OCI-LY7 (cell line): ENCODE data around the gene BBS9.

Source experiments
- CTCF ChIP-seq: fragments of 200-600 bp; sonication (generic); conservative IDR thresholded peaks from 2 replicates; pipeline ENCODE4 v1.5.1; 2014; ENCODE audit warnings: mild to moderate bottlenecking, antibody characterized with exemption, low read length, moderate library complexity, mixed read lengths
- EZH2phosphoT487 ChIP-seq: fragments of 200-600 bp; sonication (generic); IDR thresholded peaks from 2 replicates; pipeline ENCODE4 v1.6.1; 2018; ENCODE audit warnings: low read depth, borderline replicate concordance, mild to moderate bottlenecking, mixed run types, antibody characterized with exemption, low read length, moderate library complexity, mixed read lengths

GRCh38 chr7:33196221-33196620 is 66.9 kb downstream of the BBS9 start:
- TF ChIP-seq CTCF: no peak
- no peak for TF ChIP-seq EZH2phosphoT487
